ENCODE data around the gene MYOCOS. TPM values are rescaled to one million over a fixed set of nuclear protein-coding genes. Genes with fewer than 3 reads are reported as not detected.
"Not testable (repeated sequence)": the region's sequence is repeated elsewhere in the genome, so short reads cannot be mapped to it uniquely, and the experiment has no call there.

MYOCOS gene
- total and polyA plus RNA-seq, 7 donors, result not detected

GRCh38 chr1:171654201-171654941 lies 32.3 kb downstream of the MYOCOS start:
- intact Hi-C loops (cut with DNase I), result no loop called here
- H3K9me3 ChIP-seq, result no peaks in the 10 kb centered on the region
- 70 to 72% methylated on average over 8 of the region's 8 CpGs for WGBS, 2 donors
- H3K36me3 ChIP-seq, result no peaks in the 10 kb centered on the region
- DNase-seq, result peak; percentile 64
- H3K4me1 ChIP-seq, result peaks cover 0 to 41% (median 40%) of the 10 kb centered on the region in 4 donors
- TF ChIP-seq POLR2AphosphoS5 (IDR thresholded peaks at IDR 0.05), result peak in 1 of 4 donors; percentile 21
- TF ChIP-seq CTCF (IDR thresholded peaks at IDR 0.05), result no peak
- no peak overlapping the region for H3K4me3 ChIP-seq
- peak overlapping the region; percentile 70 to 88 (median 76) for H3K27ac ChIP-seq
- no peaks in the 10 kb centered on the region for H3K27me3 ChIP-seq

- WGBS, 2 donors, result 32 to 64% methylated on average over 24 of the region's 24 CpGs
Measured at GRCh38 chr1:171654942-171655745, 33.1 kb downstream of the MYOCOS start.

GRCh38 chr1:171655746-171656116 lies 33.7 kb downstream of the MYOCOS start:
- TF ChIP-seq EP300 (IDR thresholded peaks at IDR 0.05) (no peak), POLR2A (IDR thresholded peaks at IDR 0.05) (no peak), CTCF (IDR thresholded peaks at IDR 0.05) (peak in 1 of 4 experiments; percentile 1), POLR2AphosphoS5 (IDR thresholded peaks at IDR 0.05) (no peak)
- H3K36me3 ChIP-seq, result no peaks in the 10 kb centered on the region
- peaks cover 0 to 41% (median 40%) of the 10 kb centered on the region in 4 donors for H3K4me1 ChIP-seq
- H3K27ac ChIP-seq, result peak overlapping the region; percentile 70 to 88 (median 76)
- intact Hi-C loops (cut with DNase I), result no loop called here
- H3K27me3 ChIP-seq, result no peaks in the 10 kb centered on the region
- WGBS, 2 donors, result 68 to 83% methylated on average over 6 of the region's 6 CpGs
- DNase-seq, result no peak
- no peak overlapping the region for H3K4me3 ChIP-seq
- H3K9me3 ChIP-seq, result no peaks in the 10 kb centered on the region

More at GRCh38 chr1:171654942-171655745, 33.1 kb downstream of the MYOCOS start:
- no peaks in the 10 kb centered on the region for H3K27me3 ChIP-seq
- no peaks in the 10 kb centered on the region for H3K9me3 ChIP-seq
- intact Hi-C loops (cut with DNase I), result no loop called here
- DNase-seq, result peak; percentile 91
- TF ChIP-seq POLR2A (IDR thresholded peaks at IDR 0.05) (no peak), POLR2AphosphoS5 (IDR thresholded peaks at IDR 0.05) (peak in 1 of 4 donors; percentile 33), EP300 (IDR thresholded peaks at IDR 0.05) (no peak), CTCF (IDR thresholded peaks at IDR 0.05) (peak in 3 of 4 experiments; percentile 25 to 40 (median 28))
- peak overlapping the region; percentile 70 to 88 (median 76) for H3K27ac ChIP-seq
- no peaks in the 10 kb centered on the region for H3K36me3 ChIP-seq
- no peak overlapping the region for H3K4me3 ChIP-seq
- peaks cover 0 to 41% (median 40%) of the 10 kb centered on the region in 4 donors for H3K4me1 ChIP-seq

- H3K27ac ChIP-seq, result peak overlapping the region; percentile 70 to 88 (median 76)
- H3K36me3 ChIP-seq; H3K4me3 ChIP-seq; H3K9me3 ChIP-seq; H3K27me3 ChIP-seq; DNase-seq; intact Hi-C loops (cut with DNase I): not testable (repeated sequence)
- peaks cover 0 to 41% (median 40%) of the 10 kb centered on the region in 4 donors for H3K4me1 ChIP-seq
- 60 to 87% methylated on average over 9 of the region's 9 CpGs for WGBS, 2 donors
Measured at GRCh38 chr1:171656206-171656605, 34.2 kb downstream of the MYOCOS start.

- no peak overlapping the region for H3K4me3 ChIP-seq
- WGBS, 2 donors, result 74 to 86% methylated on average over 5 of the region's 5 CpGs
- H3K36me3 ChIP-seq, result no peaks in the 10 kb centered on the region
- no peak overlapping the region for H3K27ac ChIP-seq
- TF ChIP-seq POLR2A (IDR thresholded peaks at IDR 0.05) (no peak), POLR2AphosphoS5 (IDR thresholded peaks at IDR 0.05) (no peak), CTCF (IDR thresholded peaks at IDR 0.05) (no peak), EP300 (IDR thresholded peaks at IDR 0.05) (no peak)
- no peaks in the 10 kb centered on the region for H3K9me3 ChIP-seq
- DNase-seq, result no peak
- H3K4me1 ChIP-seq, result peaks cover 0 to 31% (median 23%) of the 10 kb centered on the region in 4 donors
- intact Hi-C loops (cut with DNase I), result no loop called here
- no peaks in the 10 kb centered on the region for H3K27me3 ChIP-seq
Measured at GRCh38 chr1:171661076-171661650, 39.1 kb downstream of the MYOCOS start.

Measured in sigmoid colon (tissue), 7 donors.